HepG2 (cell line): ENCODE data around the gene NCAPD2. TPM values are rescaled to one million over a fixed set of nuclear protein-coding genes. Genes with fewer than 3 reads are reported as not detected.

Experiments
- AHR ChIP-seq: IDR thresholded peaks from 2 replicates; pipeline ENCODE4 v1.6.1; 2018; ENCODE audit warnings: missing genetic modification reagents, missing compliant biosample characterization
- GATAD2A ChIP-seq: IDR thresholded peaks from 2 replicates; pipeline ENCODE4 v1.6.1; 2016
- MIXL1 ChIP-seq: IDR thresholded peaks from 2 replicates; pipeline ENCODE4 v1.6.1; 2016
- MLXIP ChIP-seq: sonication (generic); formaldehyde crosslinking; IDR thresholded peaks from 2 replicates; pipeline ENCODE4 v1.9.0; 2021; ENCODE audit warnings: missing genetic modification reagents, borderline replicate concordance
- MYPOP ChIP-seq: sonication (generic); formaldehyde crosslinking; IDR thresholded peaks from 2 replicates; pipeline ENCODE4 v1.8.1; 2023; ENCODE audit warnings: mild to moderate bottlenecking, moderate library complexity, missing genetic modification reagents
- U2AF2 ChIP-seq: fragments of 200-400 bp; formaldehyde crosslinking; IDR thresholded peaks from 2 replicates; pipeline ENCODE4 v1.6.1; 2017; ENCODE audit warnings: low read depth, mild to moderate bottlenecking, low read length
- ZHX2 ChIP-seq, 2 experiments: sonication (generic) in 1 of 2; formaldehyde crosslinking in 1 of 2; IDR thresholded peaks; 2 replicates each; pipeline versions ENCODE4 v1.6.1 to v1.9.0; 2014 to 2022; ENCODE audit warnings: antibody characterized with exemption in 1 of 2, borderline replicate concordance in 1 of 2, inconsistent platforms in 1 of 2, low read depth in 1 of 2, missing genetic modification reagents in 1 of 2
- ZNF264 ChIP-seq: sonication (generic); formaldehyde crosslinking; IDR thresholded peaks from 2 replicates; pipeline ENCODE4 v1.4.0; 2020; ENCODE audit warnings: missing genetic modification reagents
- ZNF609 ChIP-seq: sonication (generic); formaldehyde crosslinking; IDR thresholded peaks from 2 replicates; pipeline ENCODE4 v1.4.0; 2020; ENCODE audit warnings: mild to moderate bottlenecking, missing genetic modification reagents, borderline replicate concordance
- polyA plus RNA-seq, 8 experiments: library from polyadenylated mRNA; depleted of rRNA in 3 of 8; stranded (reverse) in 7 of 8; unstranded in 1 of 8; fragments of >200 nt; fragmentation: Illumina TruSeq in 4 of 8; extraction: Trizol in 4 of 8; gene quantifications; 2 replicates each; pipeline versions ENCODE4 v1.2.1 to v1.2.3, GENCODE V29; 2011 to 2016; ENCODE audit warnings: low read depth in 4 of 8, missing spikeins in 1 of 8, mixed read lengths in 1 of 8; ENCODE audit not compliant: insufficient read depth in 1 of 8
- total RNA-seq, 5 experiments: library from RNA; depleted of rRNA; stranded (reverse); fragments of >200 nt; fragmentation: Illumina TruSeq; extraction: Trizol; gene quantifications; 2 replicates each; pipeline ENCODE4 v1.2.3, GENCODE V29; 2016; ENCODE audit warnings: low read depth in 1 of 5

Gene NCAPD2
- total and polyA plus RNA-seq, 2 of the 13 experiments (the other 11 are each of a cell fraction or from before 2014, with no cell fraction given) = 51.1 to 65.6 TPM

- TF ChIP-seq GATAD2A (CRISPR knock-in tag) (peak; percentile 42; the same call in 1 of the 2 replicates), MLXIP (CRISPR knock-in tag) (no peak), AHR (CRISPR knock-in tag) (no peak), ZHX2 (IDR thresholded peaks at IDR 0.05; ENCODE audit: low read depth) (no peak), ZHX2 (CRISPR knock-in tag; IDR thresholded peaks at IDR 0.05; ENCODE audit: borderline replicate concordance) (no peak), MIXL1 (CRISPR knock-in tag) (no peak), ZNF609 (CRISPR knock-in tag) (no peak), MYPOP (CRISPR knock-in tag) (no peak), U2AF2 (no peak), ZNF264 (CRISPR knock-in tag) (no peak; the same call in 1 of the 2 replicates)
Measured at GRCh38 chr12:6554168-6555017, 60.5 kb downstream of the NCAPD2 start (continued).
